ENCODE data around the gene INCENP.

The INCENP gene

GRCh38 chr11:62166371-62166770 is 42.6 kb downstream of the INCENP start:
- TF ChIP-seq EZH2phosphoT487 (conservative IDR thresholded peaks at IDR 0.05; ENCODE audit: low read length) (no peak), CTCF (IDR thresholded peaks at IDR 0.05; ENCODE audit: insufficient read depth, low read length, poor library complexity, severe bottlenecking) (no peak)
- Histone ChIP-seq H3K79me2 (ENCODE audit: insufficient read depth, low read length) (no peaks in the 10 kb centered on the region), H3F3A (ENCODE audit: insufficient read depth) (no peaks in the 10 kb centered on the region)

GRCh38 chr11:62169448-62169847 is 45.6 kb downstream of the INCENP start:
- no peak overlapping the region for H3K9ac ChIP-seq (ENCODE audit: low read length)
- no peaks in the 10 kb centered on the region for H3K27me3 ChIP-seq (ENCODE audit: low read length)
- H3K27ac ChIP-seq (ENCODE audit: low read depth, low read length): no peak overlapping the region
- H3K4me3 ChIP-seq (ENCODE audit: insufficient read depth, low read length, poor library complexity, severe bottlenecking): no peak overlapping the region
- TF ChIP-seq CTCF (IDR thresholded peaks at IDR 0.05; ENCODE audit: insufficient read depth, low read length, poor library complexity, severe bottlenecking): no peak
- TF ChIP-seq EZH2phosphoT487 (conservative IDR thresholded peaks at IDR 0.05; ENCODE audit: low read length): no peak
- no peaks in the 10 kb centered on the region for H3K9me3 ChIP-seq (ENCODE audit: insufficient read depth, low read length)
- no peaks in the 10 kb centered on the region for H3F3A ChIP-seq (ENCODE audit: insufficient read depth)
- no peaks in the 10 kb centered on the region for H3K9me2 ChIP-seq (replicated peaks; ENCODE audit: insufficient read depth, low read length)
- no peaks in the 10 kb centered on the region for H3K79me2 ChIP-seq (ENCODE audit: insufficient read depth, low read length)
- H4K20me1 ChIP-seq (ENCODE audit: low read depth, low read length): no peaks in the 10 kb centered on the region
- H2AFZ ChIP-seq (ENCODE audit: low read depth, low read length, severe bottlenecking): no peak overlapping the region
- no peaks in the 10 kb centered on the region for H3K36me3 ChIP-seq (ENCODE audit: low read length)
- H3K4me2 ChIP-seq (ENCODE audit: low read depth, low read length, poor library complexity, severe bottlenecking): no peak overlapping the region

More at GRCh38 chr11:62166371-62166770, 42.6 kb downstream of the INCENP start:
- Histone ChIP-seq H3K9ac (ENCODE audit: low read length) (no peak overlapping the region), H3K4me2 (ENCODE audit: low read depth, low read length, poor library complexity, severe bottlenecking) (no peak overlapping the region), H2AFZ (ENCODE audit: low read depth, low read length, severe bottlenecking) (no peak overlapping the region), H3K36me3 (ENCODE audit: low read length) (no peaks in the 10 kb centered on the region), H3K9me3 (ENCODE audit: insufficient read depth, low read length) (no peaks in the 10 kb centered on the region), H3K27me3 (ENCODE audit: low read length) (no peaks in the 10 kb centered on the region), H3K4me3 (ENCODE audit: insufficient read depth, low read length, poor library complexity, severe bottlenecking) (no peak overlapping the region), H4K20me1 (ENCODE audit: low read depth, low read length) (no peaks in the 10 kb centered on the region), H3K9me2 (replicated peaks; ENCODE audit: insufficient read depth, low read length) (no peaks in the 10 kb centered on the region), H3K27ac (ENCODE audit: low read depth, low read length) (no peak overlapping the region)

GRCh38 chr11:62169935-62170334 is 46.1 kb downstream of the INCENP start:
- no peak overlapping the region for H3K4me3 ChIP-seq (ENCODE audit: insufficient read depth, low read length, poor library complexity, severe bottlenecking)
- no peaks in the 10 kb centered on the region for H3K9me3 ChIP-seq (ENCODE audit: insufficient read depth, low read length)
- no peaks in the 10 kb centered on the region for H3F3A ChIP-seq (ENCODE audit: insufficient read depth)
- H4K20me1 ChIP-seq (ENCODE audit: low read depth, low read length): no peaks in the 10 kb centered on the region
- no peaks in the 10 kb centered on the region for H3K9me2 ChIP-seq (replicated peaks; ENCODE audit: insufficient read depth, low read length)
- TF ChIP-seq CTCF (IDR thresholded peaks at IDR 0.05; ENCODE audit: insufficient read depth, low read length, poor library complexity, severe bottlenecking): no peak
- TF ChIP-seq EZH2phosphoT487 (conservative IDR thresholded peaks at IDR 0.05; ENCODE audit: low read length): no peak
- H3K79me2 ChIP-seq (ENCODE audit: insufficient read depth, low read length): no peaks in the 10 kb centered on the region
- H2AFZ ChIP-seq (ENCODE audit: low read depth, low read length, severe bottlenecking): no peak overlapping the region
- H3K9ac ChIP-seq (ENCODE audit: low read length): no peak overlapping the region
- H3K4me2 ChIP-seq (ENCODE audit: low read depth, low read length, poor library complexity, severe bottlenecking): no peak overlapping the region
- no peaks in the 10 kb centered on the region for H3K27me3 ChIP-seq (ENCODE audit: low read length)
- no peaks in the 10 kb centered on the region for H3K36me3 ChIP-seq (ENCODE audit: low read length)
- no peak overlapping the region for H3K27ac ChIP-seq (ENCODE audit: low read depth, low read length)
